ENCODE data around the gene MYO7A. TPM values are rescaled to one million over a fixed set of nuclear protein-coding genes. Genes with fewer than 3 reads are reported as not detected.

Gene MYO7A
- total and polyA plus RNA-seq, 2 donors (not counting 1 experiment from before 2014, with no cell fraction given) = 0.03 to 0.07 TPM

DNA sequence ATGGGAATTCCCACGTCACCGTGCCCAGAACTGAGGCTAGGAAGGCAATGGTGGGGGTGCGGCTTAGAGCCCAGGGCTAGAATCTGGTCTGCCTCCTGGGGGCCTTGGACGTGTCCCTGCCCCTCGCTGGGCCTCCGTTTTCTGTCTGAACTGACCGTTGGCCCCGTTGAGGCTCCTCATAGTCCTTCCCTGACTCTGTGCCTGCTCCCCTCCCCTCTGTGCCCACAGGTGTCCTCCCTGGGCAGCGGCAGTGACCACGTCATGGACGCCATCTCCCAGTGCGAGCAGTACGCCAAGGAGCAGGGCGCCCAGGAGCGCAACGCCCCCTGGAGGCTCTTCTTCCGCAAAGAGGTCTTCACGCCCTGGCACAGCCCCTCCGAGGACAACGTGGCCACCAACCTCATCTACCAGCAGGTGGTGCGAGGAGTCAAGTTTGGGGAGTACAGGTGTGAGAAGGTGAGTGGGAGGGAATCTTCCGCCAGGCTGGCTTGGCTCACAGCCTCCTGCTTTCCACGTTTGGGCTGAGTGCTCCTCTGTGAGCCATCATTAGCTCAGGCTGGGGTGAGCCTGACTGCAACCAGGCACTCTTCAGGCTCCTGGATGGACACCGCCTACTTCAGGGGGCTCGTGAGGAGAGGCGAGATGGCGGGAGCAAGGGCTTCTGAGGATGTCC is 63.9 kb downstream of the MYO7A start:
- H3K9me3 ChIP-seq (ENCODE audit: control extremely low read depth in 1 of 3, control insufficient read depth in 2 of 3, insufficient read depth in 1 of 3, low read length in 2 of 3) = peaks cover 0 to 2% (median 0%) of the 10 kb centered on the region in 3 donors
- ATAC-seq (ENCODE audit: low read depth) (peak; percentile 21), DNase-seq (peak; percentile 28)
- Mint-ChIP-seq H3K4me3 (no peak overlapping the region), H3K4me1 (no peaks in the 10 kb centered on the region), H3K27me3 (no peaks in the 10 kb centered on the region), H3K27ac (no peak overlapping the region), H3K9me3 (ENCODE audit: insufficient read depth) (no peaks in the 10 kb centered on the region)
- no peaks in the 10 kb centered on the region for H3K36me3 ChIP-seq (replicated peaks in 1 of 2; ENCODE audit: control extremely low read depth in 1 of 2, control insufficient read depth in 1 of 2, extremely low read depth in 1 of 2, insufficient read depth in 2 of 2, low read length in 1 of 2)
- TF ChIP-seq, protein P1, sequence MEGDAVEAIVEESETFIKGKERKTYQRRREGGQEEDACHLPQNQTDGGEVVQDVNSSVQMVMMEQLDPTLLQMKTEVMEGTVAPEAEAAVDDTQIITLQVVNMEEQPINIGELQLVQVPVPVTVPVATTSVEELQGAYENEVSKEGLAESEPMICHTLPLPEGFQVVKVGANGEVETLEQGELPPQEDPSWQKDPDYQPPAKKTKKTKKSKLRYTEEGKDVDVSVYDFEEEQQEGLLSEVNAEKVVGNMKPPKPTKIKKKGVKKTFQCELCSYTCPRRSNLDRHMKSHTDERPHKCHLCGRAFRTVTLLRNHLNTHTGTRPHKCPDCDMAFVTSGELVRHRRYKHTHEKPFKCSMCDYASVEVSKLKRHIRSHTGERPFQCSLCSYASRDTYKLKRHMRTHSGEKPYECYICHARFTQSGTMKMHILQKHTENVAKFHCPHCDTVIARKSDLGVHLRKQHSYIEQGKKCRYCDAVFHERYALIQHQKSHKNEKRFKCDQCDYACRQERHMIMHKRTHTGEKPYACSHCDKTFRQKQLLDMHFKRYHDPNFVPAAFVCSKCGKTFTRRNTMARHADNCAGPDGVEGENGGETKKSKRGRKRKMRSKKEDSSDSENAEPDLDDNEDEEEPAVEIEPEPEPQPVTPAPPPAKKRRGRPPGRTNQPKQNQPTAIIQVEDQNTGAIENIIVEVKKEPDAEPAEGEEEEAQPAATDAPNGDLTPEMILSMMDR (IDR thresholded peaks at IDR 0.05) = peak; percentile 35
- TF ChIP-seq EZH2 (IDR thresholded peaks at IDR 0.05; ENCODE audit: borderline replicate concordance, insufficient read depth, low read depth, low read length, poor library complexity, severe bottlenecking) = no peak
- intact Hi-C loops (cut with micrococcal nuclease) = no loop called here
- H3K27me3 ChIP-seq (replicated peaks in 1 of 4; ENCODE audit: control extremely low read depth in 1 of 4, control insufficient read depth in 3 of 4, insufficient read depth in 4 of 4, low read length in 3 of 4) = no peaks in the 10 kb centered on the region
- ChIA-PET POLR2A (no interaction called here), CTCF (interaction anchor here (1.4 kb wide), 1 partner anchor 356 kb away, joined by 4 read pairs; no protein-coding TSS in a partner anchor)
- peaks cover 2% of the 10 kb centered on the region for H3K79me2 ChIP-seq (ENCODE audit: control insufficient read depth, insufficient read depth, low read length)
- no peaks in the 10 kb centered on the region for H3K4me1 ChIP-seq (ENCODE audit: control insufficient read depth in 2 of 2, insufficient read depth in 2 of 2, low read length in 2 of 2)
- no peaks in the 10 kb centered on the region for H4K20me1 ChIP-seq (ENCODE audit: control insufficient read depth, insufficient read depth, low read length, poor library complexity, severe bottlenecking)
- H3K27ac ChIP-seq (ENCODE audit: low read length in 2 of 2) = no peak overlapping the region
- WGBS (ENCODE audit: insufficient coverage) = 68% methylated on average over 20 of the region's 27 CpGs
- no peak overlapping the region for H3K4me3 ChIP-seq (ENCODE audit: control extremely low read depth in 1 of 5, extremely low read depth in 1 of 5, insufficient read depth in 1 of 5, low read depth in 2 of 5, low read length in 4 of 5)
- no peak overlapping the region for H2AFZ ChIP-seq (ENCODE audit: insufficient read depth, low read depth, low read length, poor library complexity, severe bottlenecking)
- no peak overlapping the region for H3K9ac ChIP-seq (ENCODE audit: low read length)
- no peak overlapping the region for H3K4me2 ChIP-seq (replicated peaks; ENCODE audit: low read depth, low read length, poor library complexity, severe bottlenecking)

DNA sequence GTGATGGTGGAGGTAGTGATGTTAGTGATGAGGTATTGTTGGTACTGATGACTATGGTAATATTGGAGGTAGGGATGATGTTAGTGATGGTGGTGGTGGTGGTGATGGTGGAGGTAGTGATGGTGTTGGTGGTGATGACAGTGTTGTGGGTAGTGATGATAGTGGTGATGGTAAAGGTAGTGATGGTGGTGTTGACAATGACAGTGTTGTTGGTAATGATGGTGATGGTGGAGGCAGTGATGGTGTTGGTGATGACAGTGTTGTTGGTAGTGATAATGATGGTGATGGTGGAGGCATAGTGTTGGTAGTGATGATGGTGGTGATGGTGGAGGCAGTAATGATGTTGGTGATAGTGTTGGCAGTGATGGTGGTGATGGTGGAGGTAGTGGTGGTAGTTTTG is 65.1 kb downstream of the MYO7A start:
- no peak for ATAC-seq (ENCODE audit: low read depth)
- H3K27me3 ChIP-seq (replicated peaks in 1 of 4; ENCODE audit: control extremely low read depth in 1 of 4, control insufficient read depth in 3 of 4, insufficient read depth in 4 of 4, low read length in 3 of 4) = no peaks in the 10 kb centered on the region
- no peak overlapping the region for H3K27ac ChIP-seq (ENCODE audit: low read length in 2 of 2)
- H3K9me3 ChIP-seq (ENCODE audit: control extremely low read depth in 1 of 3, control insufficient read depth in 2 of 3, insufficient read depth in 1 of 3, low read length in 2 of 3) = peaks cover 0 to 2% (median 0%) of the 10 kb centered on the region in 3 donors
- no peaks in the 10 kb centered on the region for H3K4me1 ChIP-seq (ENCODE audit: control insufficient read depth in 2 of 2, insufficient read depth in 2 of 2, low read length in 2 of 2)
- no peak overlapping the region for H3K4me2 ChIP-seq (replicated peaks; ENCODE audit: low read depth, low read length, poor library complexity, severe bottlenecking)
- ChIA-PET POLR2A (no interaction called here), CTCF (no interaction called here)
- H4K20me1 ChIP-seq (ENCODE audit: control insufficient read depth, insufficient read depth, low read length, poor library complexity, severe bottlenecking) = no peaks in the 10 kb centered on the region
- no peaks in the 10 kb centered on the region for H3K36me3 ChIP-seq (replicated peaks in 1 of 2; ENCODE audit: control extremely low read depth in 1 of 2, control insufficient read depth in 1 of 2, extremely low read depth in 1 of 2, insufficient read depth in 2 of 2, low read length in 1 of 2)
- H2AFZ ChIP-seq (ENCODE audit: insufficient read depth, low read depth, low read length, poor library complexity, severe bottlenecking) = no peak overlapping the region
- no peaks in the 10 kb centered on the region for H3K9me3 Mint-ChIP-seq (ENCODE audit: insufficient read depth)
- H3K9ac ChIP-seq (ENCODE audit: low read length) = no peak overlapping the region
- TF ChIP-seq, protein P1 (IDR thresholded peaks at IDR 0.05) = no peak
- no peak for TF ChIP-seq EZH2 (IDR thresholded peaks at IDR 0.05; ENCODE audit: borderline replicate concordance, insufficient read depth, low read depth, low read length, poor library complexity, severe bottlenecking)
- H3K79me2 ChIP-seq (ENCODE audit: control insufficient read depth, insufficient read depth, low read length) = peaks cover 2% of the 10 kb centered on the region
- no peaks in the 10 kb centered on the region for H3K27me3 Mint-ChIP-seq
- intact Hi-C loops (cut with micrococcal nuclease) = no loop called here
- no peak for DNase-seq
- no peaks in the 10 kb centered on the region for H3K4me1 Mint-ChIP-seq
- no peak overlapping the region for H3K4me3 ChIP-seq (ENCODE audit: control extremely low read depth in 1 of 5, extremely low read depth in 1 of 5, insufficient read depth in 1 of 5, low read depth in 2 of 5, low read length in 4 of 5)
- no peak overlapping the region for H3K27ac Mint-ChIP-seq
- no peak overlapping the region for H3K4me3 Mint-ChIP-seq
